ENCODE data around the gene SPINK8. TPM values are rescaled to one million over a fixed set of nuclear protein-coding genes. Genes with fewer than 3 reads are reported as not detected.

SPINK8 gene
- total RNA-seq, 1 experiment from 2014 or later: not detected

DNA sequence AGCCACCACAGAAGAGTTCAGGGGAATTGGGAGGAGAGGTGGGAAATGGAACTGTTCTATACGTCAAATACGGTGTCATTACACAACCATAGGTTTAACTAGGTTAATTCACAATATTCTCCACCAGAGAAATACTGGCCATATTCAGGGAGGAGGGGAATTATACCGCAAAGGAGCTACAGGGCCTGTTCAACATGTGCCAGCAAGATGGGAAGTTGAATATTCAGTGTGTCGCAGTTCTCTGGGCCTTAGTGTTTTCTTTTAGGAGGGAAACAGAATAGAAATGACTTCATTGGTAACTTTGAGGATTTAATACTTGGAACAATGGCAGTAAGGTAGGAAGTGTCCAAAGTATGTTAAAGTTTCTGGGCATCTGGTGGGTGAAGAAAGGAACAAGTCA, 20.5 kb upstream of the SPINK8 start:
- Histone ChIP-seq H3K27me3 (ENCODE audit: insufficient read depth, low read length) (no peaks in the 10 kb centered on the region; the same call in 1 of the 2 replicates), H3K23ac (ENCODE audit: insufficient read length, low read depth, low read length) (no peak overlapping the region), H3K4me1 (ENCODE audit: insufficient read depth, low read length) (no peaks in the 10 kb centered on the region), H3K79me1 (ENCODE audit: insufficient read depth, low read depth, low read length, poor library complexity, severe bottlenecking) (no peaks in the 10 kb centered on the region), H3K18ac (ENCODE audit: insufficient read length, low read depth, low read length) (no peak overlapping the region), H3T11ph (ENCODE audit: low read length) (no peak overlapping the region), H3K9ac (ENCODE audit: extremely low read depth, insufficient read length, low read length) (no peak overlapping the region), H4K91ac (ENCODE audit: insufficient read length, low read depth, low read length) (no peak overlapping the region), H2BK20ac (ENCODE audit: low read depth, low read length, poor library complexity, severe bottlenecking) (no peak overlapping the region), H2BK120ac (ENCODE audit: low read depth, low read length, poor library complexity, severe bottlenecking) (no peak overlapping the region), H3K4me2 (ENCODE audit: insufficient read depth, insufficient read length, low read length) (no peak overlapping the region), H4K5ac (ENCODE audit: insufficient read length, low read depth, low read length) (no peak overlapping the region), H3K9me3 (ENCODE audit: control insufficient read depth, low read depth, low read length) (no peaks in the 10 kb centered on the region), H3K4ac (ENCODE audit: low read depth, low read length) (no peak overlapping the region), H4K20me1 (ENCODE audit: control insufficient read depth, insufficient read depth, insufficient read length) (no peaks in the 10 kb centered on the region), H3K14ac (ENCODE audit: insufficient read depth, low read length) (no peak overlapping the region), H2BK12ac (ENCODE audit: insufficient read length, low read depth, low read length) (no peak overlapping the region), H3K23me2 (ENCODE audit: insufficient read length, low read depth, low read length, poor library complexity, severe bottlenecking) (no peaks in the 10 kb centered on the region), H3K79me2 (ENCODE audit: insufficient read depth, low read length) (no peaks in the 10 kb centered on the region), H2BK5ac (ENCODE audit: insufficient read length, low read length) (no peak overlapping the region), H3K27ac (ENCODE audit: insufficient read length, low read depth, low read length) (no peak overlapping the region), H2AFZ (ENCODE audit: low read length) (no peak overlapping the region), H3K56ac (ENCODE audit: insufficient read length, low read depth, low read length) (no peak overlapping the region), H2BK15ac (ENCODE audit: low read depth, low read length) (no peak overlapping the region), H2AK5ac (ENCODE audit: insufficient read length, low read length) (no peak overlapping the region), H4K8ac (replicated peaks; ENCODE audit: insufficient read length, low read depth, low read length) (no peak overlapping the region)
- H3K27ac Mint-ChIP-seq: no peak overlapping the region
- H3K36me3 Mint-ChIP-seq (ENCODE audit: insufficient read depth in 1 of 3, low read depth in 3 of 3): no peaks in the 10 kb centered on the region
- H3K9me3 Mint-ChIP-seq: no peaks in the 10 kb centered on the region; a peak in 2 of 5 replicates
- peaks cover 31% of the 10 kb centered on the region for H3K27me3 Mint-ChIP-seq (ENCODE audit: low read depth)
- WGBS (ENCODE audit: extremely low coverage, insufficient read length, low lambda C conversion rate): no CpG with 5 or more reads among the region's 4 CpGs
- no peak for DNase-seq
- TF ChIP-seq, protein P1, sequence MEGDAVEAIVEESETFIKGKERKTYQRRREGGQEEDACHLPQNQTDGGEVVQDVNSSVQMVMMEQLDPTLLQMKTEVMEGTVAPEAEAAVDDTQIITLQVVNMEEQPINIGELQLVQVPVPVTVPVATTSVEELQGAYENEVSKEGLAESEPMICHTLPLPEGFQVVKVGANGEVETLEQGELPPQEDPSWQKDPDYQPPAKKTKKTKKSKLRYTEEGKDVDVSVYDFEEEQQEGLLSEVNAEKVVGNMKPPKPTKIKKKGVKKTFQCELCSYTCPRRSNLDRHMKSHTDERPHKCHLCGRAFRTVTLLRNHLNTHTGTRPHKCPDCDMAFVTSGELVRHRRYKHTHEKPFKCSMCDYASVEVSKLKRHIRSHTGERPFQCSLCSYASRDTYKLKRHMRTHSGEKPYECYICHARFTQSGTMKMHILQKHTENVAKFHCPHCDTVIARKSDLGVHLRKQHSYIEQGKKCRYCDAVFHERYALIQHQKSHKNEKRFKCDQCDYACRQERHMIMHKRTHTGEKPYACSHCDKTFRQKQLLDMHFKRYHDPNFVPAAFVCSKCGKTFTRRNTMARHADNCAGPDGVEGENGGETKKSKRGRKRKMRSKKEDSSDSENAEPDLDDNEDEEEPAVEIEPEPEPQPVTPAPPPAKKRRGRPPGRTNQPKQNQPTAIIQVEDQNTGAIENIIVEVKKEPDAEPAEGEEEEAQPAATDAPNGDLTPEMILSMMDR (conservative IDR thresholded peaks at IDR 0.05): no peak
- no peaks in the 10 kb centered on the region for H3K4me1 Mint-ChIP-seq
- no peak overlapping the region for H3K4me3 Mint-ChIP-seq
